WTC11 (cell line): ENCODE results near the gene CRADD.

Source experiments
- CREM ChIP-seq: sonication (generic); formaldehyde crosslinking; IDR thresholded peaks from 2 replicates; pipeline ENCODE4 v1.8.1; 2022; ENCODE audit warnings: mild to moderate bottlenecking, missing genetic modification reagents, moderate library complexity
- CTCF ChIP-seq: fragments of 200-600 bp; IDR thresholded peaks from 2 replicates; pipeline ENCODE4 v1.8.0; 2022; ENCODE audit warnings: antibody characterized with exemption
- E2F4 ChIP-seq: sonication (generic); formaldehyde crosslinking; IDR thresholded peaks from 2 replicates; pipeline ENCODE4 v1.8.1; 2022; ENCODE audit warnings: low read depth, mild to moderate bottlenecking, moderate library complexity, missing genetic modification reagents, borderline replicate concordance
- HMGXB4 ChIP-seq: sonication (generic); formaldehyde crosslinking; IDR thresholded peaks from 2 replicates; pipeline ENCODE4 v1.8.1; 2023; ENCODE audit warnings: mild to moderate bottlenecking, moderate library complexity, missing genetic modification reagents
- NR2C2 ChIP-seq: sonication (generic); formaldehyde crosslinking; IDR thresholded peaks from 2 replicates; pipeline ENCODE4 v1.8.0; 2022; ENCODE audit warnings: mild to moderate bottlenecking, missing genetic modification reagents
- RORB ChIP-seq: fragments of 250-450 bp; sonication (Bioruptor Pico); IDR thresholded peaks from 2 replicates; pipeline ENCODE4 v1.9.0; 2021; ENCODE audit warnings: mild to moderate bottlenecking
- SMAD3 ChIP-seq: sonication (generic); formaldehyde crosslinking; IDR thresholded peaks from 2 replicates; pipeline ENCODE4 v1.8.0; 2022; ENCODE audit warnings: missing genetic modification reagents, mild to moderate bottlenecking, borderline replicate concordance
- SP1 ChIP-seq: sonication (generic); formaldehyde crosslinking; conservative IDR thresholded peaks from 2 replicates; pipeline ENCODE4 v1.8.1; 2022; ENCODE audit warnings: missing genetic modification reagents
- ZNF416 ChIP-seq: fragments of 250-450 bp; sonication (Bioruptor Pico); IDR thresholded peaks from 2 replicates; pipeline ENCODE4 v1.9.0; 2021; ENCODE audit warnings: mild to moderate bottlenecking, inconsistent platforms
- TF ChIP-seq, protein P1 (sequence below): sonication (generic); formaldehyde crosslinking; IDR thresholded peaks from 2 replicates; pipeline ENCODE4 v1.8.1; 2023; ENCODE audit warnings: mild to moderate bottlenecking, missing genetic modification reagents, moderate library complexity
- TF ChIP-seq, protein P2 (sequence below): fragments of 250-450 bp; sonication (Bioruptor Pico); IDR thresholded peaks from 2 replicates; pipeline ENCODE4 v2.1.2; 2022; ENCODE audit warnings: mild to moderate bottlenecking, moderate library complexity
- TF ChIP-seq, protein P3 (sequence below): sonication (generic); formaldehyde crosslinking; IDR thresholded peaks from 2 replicates; pipeline ENCODE4 v1.8.0; 2022; ENCODE audit warnings: mild to moderate bottlenecking, missing genetic modification reagents

DNA sequence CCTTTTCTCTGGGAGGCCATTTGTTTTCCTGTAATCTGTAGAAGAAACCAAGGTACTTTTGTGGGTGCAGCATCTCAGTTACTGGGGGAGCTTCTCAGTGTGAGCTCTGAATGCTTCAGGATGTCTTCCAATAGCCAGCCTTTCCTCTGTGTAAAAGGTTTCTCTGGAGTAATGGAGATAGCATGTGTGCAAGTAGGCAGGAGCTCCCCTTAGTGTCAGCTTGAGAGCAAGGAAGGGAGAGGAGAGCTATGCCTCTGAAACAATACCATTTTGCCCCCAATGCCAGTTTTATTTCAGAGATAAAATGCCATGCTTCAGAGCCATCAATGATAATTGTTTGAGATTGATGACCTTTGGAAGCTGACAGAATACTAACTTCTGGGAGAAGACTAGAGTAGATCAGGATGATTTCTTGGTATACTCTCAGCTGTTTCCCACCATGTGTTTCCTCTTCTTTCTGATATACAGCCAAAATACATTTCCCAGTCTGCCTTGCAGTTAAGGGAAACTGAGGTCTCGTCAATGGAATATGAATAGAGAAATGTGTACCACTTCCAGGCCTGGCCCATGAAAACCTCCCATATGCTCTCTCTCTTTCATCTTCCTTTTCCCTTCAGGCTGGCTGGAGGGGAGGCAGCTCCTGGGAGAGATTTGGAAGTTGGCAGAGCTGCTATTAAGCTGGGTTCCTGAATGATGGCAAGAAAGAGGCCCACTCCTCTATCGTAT lies 125.7 kb downstream of the CRADD start:
- TF ChIP-seq RORB (CRISPR knock-in tag) (no peak), ZNF416 (no peak), NR2C2 (no peak), SP1 (CRISPR knock-in tag) (no peak), HMGXB4 (CRISPR knock-in tag) (no peak), E2F4 (no peak), CTCF (no peak), SMAD3 (CRISPR knock-in tag) (no peak), CREM (no peak)
- TF ChIP-seq, protein P1, sequence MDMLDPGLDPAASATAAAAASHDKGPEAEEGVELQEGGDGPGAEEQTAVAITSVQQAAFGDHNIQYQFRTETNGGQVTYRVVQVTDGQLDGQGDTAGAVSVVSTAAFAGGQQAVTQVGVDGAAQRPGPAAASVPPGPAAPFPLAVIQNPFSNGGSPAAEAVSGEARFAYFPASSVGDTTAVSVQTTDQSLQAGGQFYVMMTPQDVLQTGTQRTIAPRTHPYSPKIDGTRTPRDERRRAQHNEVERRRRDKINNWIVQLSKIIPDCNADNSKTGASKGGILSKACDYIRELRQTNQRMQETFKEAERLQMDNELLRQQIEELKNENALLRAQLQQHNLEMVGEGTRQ (CRISPR knock-in tag) = no peak
- TF ChIP-seq, protein P2, sequence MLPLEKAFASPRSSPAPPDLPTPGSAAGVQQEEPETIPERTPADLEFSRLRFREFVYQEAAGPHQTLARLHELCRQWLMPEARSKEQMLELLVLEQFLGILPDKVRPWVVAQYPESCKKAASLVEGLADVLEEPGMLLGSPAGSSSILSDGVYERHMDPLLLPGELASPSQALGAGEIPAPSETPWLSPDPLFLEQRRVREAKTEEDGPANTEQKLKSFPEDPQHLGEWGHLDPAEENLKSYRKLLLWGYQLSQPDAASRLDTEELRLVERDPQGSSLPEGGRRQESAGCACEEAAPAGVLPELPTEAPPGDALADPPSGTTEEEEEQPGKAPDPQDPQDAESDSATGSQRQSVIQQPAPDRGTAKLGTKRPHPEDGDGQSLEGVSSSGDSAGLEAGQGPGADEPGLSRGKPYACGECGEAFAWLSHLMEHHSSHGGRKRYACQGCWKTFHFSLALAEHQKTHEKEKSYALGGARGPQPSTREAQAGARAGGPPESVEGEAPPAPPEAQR (CRISPR knock-in tag) = no peak
- TF ChIP-seq, protein P3, sequence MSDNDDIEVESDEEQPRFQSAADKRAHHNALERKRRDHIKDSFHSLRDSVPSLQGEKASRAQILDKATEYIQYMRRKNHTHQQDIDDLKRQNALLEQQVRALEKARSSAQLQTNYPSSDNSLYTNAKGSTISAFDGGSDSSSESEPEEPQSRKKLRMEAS (CRISPR knock-in tag) = no peak
